HepG2 (cell line): ENCODE measurements around the gene NAB2. TPM values are rescaled to one million over a fixed set of nuclear protein-coding genes. Genes with fewer than 3 reads are reported as not detected.

Experiments used
- ATAC-seq: fragments of 200-7000 bp; cut with Tn5 transposase; 3 replicates; pipeline ENCODE4 v1.9.1; 2020; ENCODE audit warnings: mild to moderate bottlenecking, moderate library complexity
- BruUV-seq: library from RNA; stranded (reverse); fragments of 400-500 nt; replicated peaks from 2 replicates; lab custom pipeline; 2021; lab: Mats Ljungman, UMichigan
- CTCF ChIA-PET: fragments of 300-600 bp; formaldehyde crosslinking; extraction: SDS; loops from one replicate; lab custom pipeline; 2021; ENCODE audit warnings: low total read pairs, inconsistent platforms, low intra/inter-chr PET ratio; lab: Yijun Ruan, JAX
- POLR2A ChIA-PET: fragments of 350-600 bp; sonication (Branson Sonifier 250); formaldehyde crosslinking; loops from one replicate; lab custom pipeline; 2020; ENCODE audit warnings: antibody characterized with exemption, inconsistent platforms; lab: Yijun Ruan, JAX
- DNase-seq: peaks from one replicate; pipeline ENCODE4 v3.0.0-alpha.2; 2015; ENCODE audit warnings: low spot score
- FAIRE-seq: peaks from 3 replicates; lab custom pipeline; 2011; peaks lifted over from hg19 to GRCh38; lab: Jason Lieb, UNC
- H2AFZ ChIP-seq: one replicate; pipeline ENCODE4 v1.6.1; 2011; ENCODE audit warnings: low read length, inconsistent platforms
- H3K27ac ChIP-seq: fragments of 300-600 bp; 3 replicates; pipeline ENCODE4 v1.8.0; 2011; ENCODE audit warnings: mixed run types, mild to moderate bottlenecking, mixed read lengths, low read length, inconsistent platforms; ENCODE audit not compliant: insufficient read depth; ENCODE audit errors: extremely low read length
- H3K27me3 ChIP-seq, 2 experiments: fragments of 200-600 bp in 1 of 2; 2 replicates in 1 of 2; 3 replicates in 1 of 2; pipeline versions ENCODE4 v1.6.0 to v1.8.0; 2011; ENCODE audit warnings: low read length in 2 of 2, mild to moderate bottlenecking in 2 of 2, moderate library complexity in 2 of 2, inconsistent platforms in 1 of 2; ENCODE audit not compliant: insufficient read depth in 2 of 2, control insufficient read depth in 1 of 2
- H3K36me3 ChIP-seq, 2 experiments: fragments of 200-600 bp in 1 of 2; replicated peaks in 1 of 2; 2 replicates in 1 of 2; 3 replicates in 1 of 2; pipeline versions ENCODE4 v1.5.1 to v1.8.0; 2011; ENCODE audit warnings: low read length in 2 of 2, inconsistent platforms in 1 of 2; ENCODE audit not compliant: insufficient read depth in 2 of 2, control insufficient read depth in 1 of 2
- H3K4me1 ChIP-seq: 2 replicates; pipeline ENCODE4 v1.5.1; 2012; ENCODE audit warnings: low read length, inconsistent platforms; ENCODE audit not compliant: insufficient read depth
- H3K4me2 ChIP-seq: 2 replicates; pipeline ENCODE4 v1.6.0; 2011; ENCODE audit warnings: low read depth, low read length, inconsistent platforms
- H3K4me3 ChIP-seq, 3 experiments: fragments of 200-600 bp in 1 of 3; sonication (generic), shearing (Covaris generic) in 1 of 3; replicated peaks in 1 of 3; 2 replicates each; pipeline ENCODE4 v1.5.1; 2011 to 2016; ENCODE audit warnings: low read length in 3 of 3, inconsistent platforms in 2 of 3, low read depth in 2 of 3, mild to moderate bottlenecking in 2 of 3, control low read depth in 1 of 3, mixed read lengths in 1 of 3; ENCODE audit not compliant: insufficient read depth in 1 of 3
- H3K79me2 ChIP-seq: one replicate; pipeline ENCODE4 v1.6.1; 2011; ENCODE audit warnings: low read length, inconsistent platforms; ENCODE audit not compliant: insufficient read depth
- H3K9ac ChIP-seq: 2 replicates; pipeline ENCODE4 v1.6.0; 2011; ENCODE audit warnings: mild to moderate bottlenecking, low read depth, low read length, inconsistent platforms; ENCODE audit not compliant: insufficient read depth
- H3K9me3 ChIP-seq: 2 replicates; pipeline ENCODE4 v1.5.1; 2012; ENCODE audit warnings: mild to moderate bottlenecking, low read length
- H4K20me1 ChIP-seq: 2 replicates; pipeline ENCODE4 v1.6.0; 2011; ENCODE audit warnings: inconsistent platforms, mild to moderate bottlenecking, low read length, moderate library complexity; ENCODE audit not compliant: insufficient read depth
- CAMTA2 ChIP-seq: sonication (generic); formaldehyde crosslinking; IDR thresholded peaks from 2 replicates; pipeline ENCODE4 v1.4.0; 2020; ENCODE audit warnings: mild to moderate bottlenecking, missing genetic modification reagents, borderline replicate concordance
- DNMT1 ChIP-seq: sonication (generic); formaldehyde crosslinking; IDR thresholded peaks from 2 replicates; pipeline ENCODE4 v1.5.1; 2020; ENCODE audit warnings: mild to moderate bottlenecking, missing genetic modification reagents
- EP300 ChIP-seq, 3 experiments: sonication (generic) in 1 of 3; formaldehyde crosslinking in 1 of 3; IDR thresholded peaks; 2 replicates each; pipeline versions ENCODE4 v1.5.1 to v1.6.1; 2011 to 2020; ENCODE audit warnings: low read depth in 2 of 3, low read length in 2 of 3, borderline replicate concordance in 1 of 3, improper control_type of control experiment in 1 of 3, mild to moderate bottlenecking in 1 of 3, missing genetic modification reagents in 1 of 3, moderate library complexity in 1 of 3
- FOSL1 ChIP-seq: sonication (generic); formaldehyde crosslinking; IDR thresholded peaks from 2 replicates; pipeline ENCODE4 v1.9.0; 2021; ENCODE audit warnings: missing genetic modification reagents, borderline replicate concordance
- GATAD2A ChIP-seq: IDR thresholded peaks from 2 replicates; pipeline ENCODE4 v1.6.1; 2016
- NFE2 ChIP-seq: sonication (generic); formaldehyde crosslinking; IDR thresholded peaks from 2 replicates; pipeline ENCODE4 v1.4.0; 2020; ENCODE audit warnings: missing genetic modification reagents
- TOPORS ChIP-seq: sonication (generic); formaldehyde crosslinking; IDR thresholded peaks from 2 replicates; pipeline ENCODE4 v1.8.0; 2023; ENCODE audit warnings: mild to moderate bottlenecking, missing genetic modification reagents
- TRIM24 ChIP-seq: sonication (generic); formaldehyde crosslinking; IDR thresholded peaks from 2 replicates; pipeline ENCODE4 v1.8.0; 2022; ENCODE audit warnings: mild to moderate bottlenecking, missing genetic modification reagents
- ZBTB14 ChIP-seq: sonication (generic); formaldehyde crosslinking; IDR thresholded peaks from 2 replicates; pipeline ENCODE4 v1.4.0; 2020; ENCODE audit warnings: missing genetic modification reagents
- ZNF136 ChIP-seq: sonication (generic); formaldehyde crosslinking; IDR thresholded peaks from 2 replicates; pipeline ENCODE4 v1.8.1; 2022; ENCODE audit warnings: low read depth, mild to moderate bottlenecking, moderate library complexity, missing genetic modification reagents
- ZNF274 ChIP-seq: sonication (generic); formaldehyde crosslinking; IDR thresholded peaks from 2 replicates; pipeline ENCODE4 v1.5.1; 2020; ENCODE audit warnings: mild to moderate bottlenecking, missing genetic modification reagents
- ZNF282 ChIP-seq: fragments of 450-650 bp; IDR thresholded peaks from 2 replicates; pipeline ENCODE4 v1.6.1; 2018; ENCODE audit not compliant: partially characterized antibody
- ZNF317 ChIP-seq: sonication (generic); formaldehyde crosslinking; IDR thresholded peaks from 2 replicates; pipeline ENCODE4 v1.5.0; 2020; ENCODE audit warnings: mild to moderate bottlenecking, missing genetic modification reagents
- ZNF432 ChIP-seq: sonication (generic); formaldehyde crosslinking; IDR thresholded peaks from 2 replicates; pipeline ENCODE4 v1.5.0; 2020; ENCODE audit warnings: missing genetic modification reagents, mild to moderate bottlenecking, borderline replicate concordance
- ZSCAN12 ChIP-seq: sonication (generic); formaldehyde crosslinking; IDR thresholded peaks from 2 replicates; pipeline ENCODE4 v1.9.0; 2021; ENCODE audit warnings: mild to moderate bottlenecking, missing genetic modification reagents
- WGBS: methylation state at CpG from one replicate; pipeline ENCODE4 v1.1.6; 2017; ENCODE audit warnings: low lambda C conversion rate; 5-methylcytosine and 5-hydroxymethylcytosine counted together
- in situ Hi-C: cut with HindIII; loops from 2 replicates; pipeline ENCODE4 v1.10.0; 2017; ENCODE audit warnings: low pct_unique_long_range_greater_than_20kb; ENCODE audit not compliant: extremely low pct_ligation_motif_present
- intact Hi-C: fragments of 100-400 bp; cut with micrococcal nuclease; formaldehyde crosslinking; loops from one replicate; pipeline ENCODE4 v1.10.0; 2022; ENCODE audit not compliant: unreplicated experiment
- polyA plus RNA-seq, 8 experiments: library from polyadenylated mRNA; depleted of rRNA in 3 of 8; stranded (reverse) in 7 of 8; unstranded in 1 of 8; fragments of >200 nt; fragmentation: Illumina TruSeq in 4 of 8; extraction: Trizol in 4 of 8; gene quantifications; 2 replicates each; pipeline versions ENCODE4 v1.2.1 to v1.2.3, GENCODE V29; 2011 to 2016; ENCODE audit warnings: low read depth in 4 of 8, missing spikeins in 1 of 8, mixed read lengths in 1 of 8; ENCODE audit not compliant: insufficient read depth in 1 of 8
- total RNA-seq, 5 experiments: library from RNA; depleted of rRNA; stranded (reverse); fragments of >200 nt; fragmentation: Illumina TruSeq; extraction: Trizol; gene quantifications; 2 replicates each; pipeline ENCODE4 v1.2.3, GENCODE V29; 2016; ENCODE audit warnings: low read depth in 1 of 5

The NAB2 gene
- total and polyA plus RNA-seq, 2 of the 13 experiments (the other 11 are each of a cell fraction or from before 2014, with no cell fraction given): 11.7 to 12.9 TPM

DNA sequence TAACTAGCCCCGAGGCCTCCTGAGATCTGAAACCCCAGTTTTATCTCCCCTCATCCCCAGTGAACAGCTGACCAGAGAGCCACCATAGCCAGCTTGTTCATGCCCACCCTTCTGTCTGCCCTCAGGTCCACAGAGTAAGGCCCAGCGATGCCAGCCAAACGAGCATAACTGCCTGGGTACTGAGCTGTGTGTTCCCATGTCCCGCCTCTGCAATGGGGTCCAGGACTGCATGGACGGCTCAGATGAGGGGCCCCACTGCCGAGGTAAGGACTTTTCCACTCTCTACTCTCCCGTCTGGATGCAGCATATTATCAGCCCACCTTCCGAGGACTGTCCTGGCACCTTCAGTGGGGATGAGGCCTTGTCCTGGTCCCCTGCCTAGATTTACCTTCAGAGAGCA is 52.3 kb downstream of the NAB2 start (continued):
- TF ChIP-seq ZNF136: no peak
- TF ChIP-seq ZNF274: no peak
- no peak for TF ChIP-seq ZNF317 (CRISPR knock-in tag)
- TF ChIP-seq ZSCAN12 (CRISPR knock-in tag): no peak
- TF ChIP-seq GATAD2A (CRISPR knock-in tag): no peak
- TF ChIP-seq NFE2: no peak
- no peak for TF ChIP-seq EP300 (IDR thresholded peaks at IDR 0.05; ENCODE audit: low read depth in 2 of 2, low read length in 2 of 2)
- no peak for TF ChIP-seq EP300 (CRISPR knock-in tag; IDR thresholded peaks at IDR 0.05; ENCODE audit: borderline replicate concordance)
- no peak for TF ChIP-seq CAMTA2
- no peak for TF ChIP-seq FOSL1 (CRISPR knock-in tag)
- TF ChIP-seq DNMT1 (CRISPR knock-in tag): no peak
- no peak for TF ChIP-seq TOPORS (CRISPR knock-in tag)
- TF ChIP-seq ZBTB14 (CRISPR knock-in tag): no peak
- no peak for TF ChIP-seq ZNF282
- no peak for TF ChIP-seq ZNF432 (CRISPR knock-in tag)

GRCh38 chr12:57142121-57142520 is 53.2 kb downstream of the NAB2 start:
- FAIRE-seq (no peak), DNase-seq (no peak), ATAC-seq (no peak)
- in situ Hi-C loops: no loop called here
- Histone ChIP-seq H3K36me3 (peaks cover 32 to 61% of the 10 kb centered on the region in 2 experiments), H3K4me2 (no peak overlapping the region), H3K4me1 (peaks cover 90% of the 10 kb centered on the region), H3K79me2 (peaks cover 19% of the 10 kb centered on the region), H3K27me3 (no peaks in the 10 kb centered on the region), H3K9me3 (no peaks in the 10 kb centered on the region), H3K27ac (no peak overlapping the region), H4K20me1 (no peaks in the 10 kb centered on the region), H3K9ac (no peak overlapping the region), H2AFZ (no peak overlapping the region), H3K4me3 (no peak overlapping the region)
- CTCF ChIA-PET: no interaction called here
- POLR2A ChIA-PET: interaction anchor here (2.5 to 4.4 kb wide), 2 partner anchors 7 to 13 kb away, joined by 19 to 41 read pairs; partner anchors contain the start of gene LRP1
- 91% methylated on average over 8 of the region's 9 CpGs for WGBS
- no peak for TF ChIP-seq TRIM24 (CRISPR knock-in tag)
- intact Hi-C loops: no loop called here
- BruUV-seq: no TSS peak
